SK-N-SH (cell line): ENCODE results near the gene SNX1.

Source experiments
- CHD2 ChIP-seq: fragments of 150-350 bp; IDR thresholded peaks from 2 replicates; pipeline ENCODE4 v1.6.1; 2018; ENCODE audit warnings: low read length; ENCODE audit not compliant: partially characterized antibody
- EP300 ChIP-seq, 2 experiments: IDR thresholded peaks; 2 replicates each; pipeline versions ENCODE4 v1.4.0 to v1.6.1; 2012; ENCODE audit warnings: borderline replicate concordance in 1 of 2, low read depth in 1 of 2, low read length in 1 of 2
- GABPA ChIP-seq: IDR thresholded peaks from 2 replicates; pipeline ENCODE4 v1.4.0; 2012; ENCODE audit warnings: low read depth, mild to moderate bottlenecking
- POLR2AphosphoS5 ChIP-seq: IDR thresholded peaks from 2 replicates; pipeline ENCODE4 v1.6.1; 2012; ENCODE audit warnings: low read depth, low read length
- RFX5 ChIP-seq: IDR thresholded peaks from 2 replicates; pipeline ENCODE4 v1.6.1; 2012; ENCODE audit warnings: mild to moderate bottlenecking, improper control_type of control experiment, low read length
- SIN3A ChIP-seq: IDR thresholded peaks from 2 replicates; pipeline ENCODE4 v1.6.1; 2012; ENCODE audit warnings: low read depth, mild to moderate bottlenecking, low read length, moderate library complexity, borderline replicate concordance
- YY1 ChIP-seq: IDR thresholded peaks from 2 replicates; pipeline ENCODE4 v1.4.0; 2012; ENCODE audit warnings: low read depth, mild to moderate bottlenecking
- TF ChIP-seq, protein P1 (sequence below): fragments of 200-600 bp; sonication (generic); IDR thresholded peaks from 2 replicates; pipeline ENCODE4 v1.6.1; 2017; ENCODE audit warnings: antibody characterized with exemption, mild to moderate bottlenecking, moderate library complexity
- TF ChIP-seq, protein P2 (sequence below): IDR thresholded peaks from 2 replicates; pipeline ENCODE4 v1.4.0; 2012; ENCODE audit warnings: low read depth
- TF ChIP-seq, protein P3 (sequence below): IDR thresholded peaks from 2 replicates; pipeline ENCODE4 v1.4.0; 2012; ENCODE audit warnings: low read depth, borderline replicate concordance

DNA sequence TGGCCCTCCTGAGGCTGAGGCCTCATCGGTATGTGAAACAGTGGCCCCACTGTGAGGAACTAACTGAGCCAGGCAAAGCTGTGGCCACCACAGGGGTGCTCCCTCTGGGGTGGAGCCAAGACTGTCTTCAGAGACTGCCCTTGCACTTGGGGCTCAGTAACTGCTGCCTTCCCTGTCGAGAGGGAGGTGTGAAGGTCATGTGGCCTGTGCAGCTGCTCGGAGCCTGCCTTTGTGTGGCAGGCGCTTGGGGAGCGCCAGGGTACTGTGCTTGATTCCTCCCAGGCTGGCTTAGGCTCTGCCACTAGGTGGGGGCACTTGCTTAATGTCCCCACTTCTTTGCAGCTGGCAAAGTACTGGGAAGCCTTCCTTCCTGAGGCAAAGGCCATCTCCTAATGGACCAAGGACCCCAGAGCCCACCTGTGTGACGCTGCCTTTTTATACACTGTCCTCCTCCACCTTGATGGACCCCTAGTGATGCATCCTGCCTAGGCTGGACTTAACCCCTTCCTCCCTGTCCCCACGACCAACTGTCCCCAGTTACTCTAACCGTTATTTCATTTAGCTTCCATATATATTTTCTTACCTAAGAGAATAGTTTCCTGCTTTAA lies 41.5 kb downstream of the SNX1 start:
- TF ChIP-seq, protein P1, sequence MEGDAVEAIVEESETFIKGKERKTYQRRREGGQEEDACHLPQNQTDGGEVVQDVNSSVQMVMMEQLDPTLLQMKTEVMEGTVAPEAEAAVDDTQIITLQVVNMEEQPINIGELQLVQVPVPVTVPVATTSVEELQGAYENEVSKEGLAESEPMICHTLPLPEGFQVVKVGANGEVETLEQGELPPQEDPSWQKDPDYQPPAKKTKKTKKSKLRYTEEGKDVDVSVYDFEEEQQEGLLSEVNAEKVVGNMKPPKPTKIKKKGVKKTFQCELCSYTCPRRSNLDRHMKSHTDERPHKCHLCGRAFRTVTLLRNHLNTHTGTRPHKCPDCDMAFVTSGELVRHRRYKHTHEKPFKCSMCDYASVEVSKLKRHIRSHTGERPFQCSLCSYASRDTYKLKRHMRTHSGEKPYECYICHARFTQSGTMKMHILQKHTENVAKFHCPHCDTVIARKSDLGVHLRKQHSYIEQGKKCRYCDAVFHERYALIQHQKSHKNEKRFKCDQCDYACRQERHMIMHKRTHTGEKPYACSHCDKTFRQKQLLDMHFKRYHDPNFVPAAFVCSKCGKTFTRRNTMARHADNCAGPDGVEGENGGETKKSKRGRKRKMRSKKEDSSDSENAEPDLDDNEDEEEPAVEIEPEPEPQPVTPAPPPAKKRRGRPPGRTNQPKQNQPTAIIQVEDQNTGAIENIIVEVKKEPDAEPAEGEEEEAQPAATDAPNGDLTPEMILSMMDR = no peak
- no peak for TF ChIP-seq POLR2AphosphoS5
- TF ChIP-seq, protein P2, sequence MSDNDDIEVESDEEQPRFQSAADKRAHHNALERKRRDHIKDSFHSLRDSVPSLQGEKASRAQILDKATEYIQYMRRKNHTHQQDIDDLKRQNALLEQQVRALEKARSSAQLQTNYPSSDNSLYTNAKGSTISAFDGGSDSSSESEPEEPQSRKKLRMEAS = no peak
- no peak for TF ChIP-seq EP300 (IDR thresholded peaks at IDR 0.05; ENCODE audit: borderline replicate concordance in 1 of 2, low read depth in 1 of 2, low read length in 1 of 2)
- no peak for TF ChIP-seq SIN3A
- TF ChIP-seq, protein P3, sequence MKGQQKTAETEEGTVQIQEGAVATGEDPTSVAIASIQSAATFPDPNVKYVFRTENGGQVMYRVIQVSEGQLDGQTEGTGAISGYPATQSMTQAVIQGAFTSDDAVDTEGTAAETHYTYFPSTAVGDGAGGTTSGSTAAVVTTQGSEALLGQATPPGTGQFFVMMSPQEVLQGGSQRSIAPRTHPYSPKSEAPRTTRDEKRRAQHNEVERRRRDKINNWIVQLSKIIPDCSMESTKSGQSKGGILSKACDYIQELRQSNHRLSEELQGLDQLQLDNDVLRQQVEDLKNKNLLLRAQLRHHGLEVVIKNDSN = no peak
- TF ChIP-seq RFX5 = no peak
- no peak for TF ChIP-seq YY1
- TF ChIP-seq GABPA = no peak
- no peak for TF ChIP-seq CHD2
